ENCODE results near the gene SNIP1.

- TF ChIP-seq POLR2A (IDR thresholded peaks at IDR 0.05; ENCODE audit: low read depth, low read length) (no peak), POLR2AphosphoS5 (IDR thresholded peaks at IDR 0.05; ENCODE audit: low read depth, low read length) (no peak), TAF1 (IDR thresholded peaks at IDR 0.05; ENCODE audit: borderline replicate concordance, low read depth, low read length) (no peak)
Measured at GRCh38 chr1:37533317-37534093, 20.6 kb downstream of the SNIP1 start.
